ENCODE results near the gene TMEM151A. TPM values are rescaled to one million over a fixed set of nuclear protein-coding genes. Genes with fewer than 3 reads are reported as not detected.

TMEM151A gene
- total and polyA plus RNA-seq, 2 of the 4 experiments (the other 2 are of a cell fraction), result 0.03 TPM; not detected in 1

DNA sequence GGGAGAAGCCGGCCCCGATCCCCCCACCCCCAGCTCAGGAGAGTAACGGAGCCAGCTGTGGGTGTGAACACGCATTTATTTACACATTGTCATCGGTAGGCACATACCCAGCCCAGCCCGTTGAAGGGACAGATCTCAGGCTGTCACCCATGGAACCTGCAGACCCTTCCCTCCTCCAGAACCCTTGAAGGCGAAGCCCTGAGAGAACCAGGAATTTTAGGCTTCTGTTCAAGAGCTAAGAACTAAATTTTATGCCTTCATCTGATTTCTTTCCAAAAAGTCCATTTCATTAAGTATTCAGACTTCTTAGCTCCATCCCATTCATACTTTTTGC lies 53.6 kb downstream of the TMEM151A start:
- peak overlapping the region; percentile 87 for H3K14ac ChIP-seq (replicated peaks; ENCODE audit: low read depth, low read length)
- peaks cover 12% of the 10 kb centered on the region; the same call in 1 of the 2 replicates for H3K9me1 ChIP-seq (ENCODE audit: insufficient read depth, low read length)
- no peak overlapping the region for H3K18ac ChIP-seq (ENCODE audit: low read depth, low read length)
- H3K4me2 ChIP-seq (ENCODE audit: low read depth, low read length), result peak overlapping the region; percentile 57
- no peak for TF ChIP-seq MAFK (IDR thresholded peaks at IDR 0.05; ENCODE audit: low read depth, low read length)
- TF ChIP-seq, protein P1, sequence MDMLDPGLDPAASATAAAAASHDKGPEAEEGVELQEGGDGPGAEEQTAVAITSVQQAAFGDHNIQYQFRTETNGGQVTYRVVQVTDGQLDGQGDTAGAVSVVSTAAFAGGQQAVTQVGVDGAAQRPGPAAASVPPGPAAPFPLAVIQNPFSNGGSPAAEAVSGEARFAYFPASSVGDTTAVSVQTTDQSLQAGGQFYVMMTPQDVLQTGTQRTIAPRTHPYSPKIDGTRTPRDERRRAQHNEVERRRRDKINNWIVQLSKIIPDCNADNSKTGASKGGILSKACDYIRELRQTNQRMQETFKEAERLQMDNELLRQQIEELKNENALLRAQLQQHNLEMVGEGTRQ (IDR thresholded peaks at IDR 0.05; ENCODE audit: low read depth, low read length), result no peak
- H4K5ac ChIP-seq (ENCODE audit: low read depth, low read length), result peak overlapping the region; percentile 94
- peaks cover 12% of the 10 kb centered on the region for H3K4me1 ChIP-seq (ENCODE audit: control insufficient read depth, insufficient read depth, low read length)
- H2BK15ac ChIP-seq (ENCODE audit: low read depth, low read length), result no peak overlapping the region
- peak overlapping the region; percentile 54 for H3K4ac ChIP-seq (ENCODE audit: low read depth, low read length)
- 13% methylated on average over 3 of the region's 7 CpGs; no CpG with 5 or more reads in 1 of the 2 experiments for WGBS, 2 experiments (ENCODE audit: extremely low coverage in 2 of 2, insufficient read length in 1 of 2)
- no peaks in the 10 kb centered on the region for H3K27me3 ChIP-seq (ENCODE audit: control insufficient read depth, insufficient read depth, low read length)
- H2BK20ac ChIP-seq (ENCODE audit: low read depth, low read length), result no peak overlapping the region
- H4K91ac ChIP-seq (ENCODE audit: insufficient read depth, low read depth, low read length), result peak overlapping the region; percentile 48; the same call in 1 of the 2 replicates
- in situ Hi-C loops (cut with MboI; ENCODE audit: low sequenced_read_pairs) (no loop called here), dilution Hi-C loops (cut with HindIII; ENCODE audit: low sequenced_read_pairs, unreplicated experiment) (no loop called here), intact Hi-C loops (cut with micrococcal nuclease) (no loop called here)
- no TSS peak for BruUV-seq (replicated peaks)
- no peak overlapping the region for H2BK5ac ChIP-seq (ENCODE audit: low read depth, low read length, poor library complexity, severe bottlenecking)
- H4K20me1 ChIP-seq (ENCODE audit: insufficient read depth, low read length), result peaks cover 17% of the 10 kb centered on the region
- H4K8ac ChIP-seq (ENCODE audit: low read depth in 2 of 2, low read length in 2 of 2), result peak overlapping the region; percentile 75 to 98
- CTCF ChIA-PET, result interaction anchor here (0.7 to 1.8 kb wide), 3 partner anchors 9 to 34 kb away, joined by 4 to 6 read pairs (median 5); partner anchors contain the start of gene RIN1
- peak overlapping the region; percentile 60 for H3K27ac ChIP-seq (ENCODE audit: insufficient read depth, low read length)
- H3K79me1 ChIP-seq (ENCODE audit: low read depth in 1 of 2, low read length in 2 of 2), result peaks cover 28 to 59% of the 10 kb centered on the region in 2 experiments
- H2AK9ac ChIP-seq (replicated peaks; ENCODE audit: low read depth, low read length, poor library complexity), result peak overlapping the region; percentile 97
- H3K36me3 ChIP-seq (ENCODE audit: control insufficient read depth, insufficient read depth, low read length), result peaks cover 16% of the 10 kb centered on the region
- DNase-seq, result no peak
- POLR2A ChIA-PET (ENCODE audit: unreplicated experiment), result no interaction called here
- H3K4me3 ChIP-seq (ENCODE audit: insufficient read depth, low read depth, low read length), result peak overlapping the region; percentile 85
- peak overlapping the region; percentile 29; the same call in 1 of the 2 replicates for H2BK120ac ChIP-seq (ENCODE audit: low read depth, low read length)
- H2AFZ ChIP-seq (replicated peaks; ENCODE audit: low read length, poor library complexity), result peak overlapping the region; percentile 96
- H2AK5ac ChIP-seq (ENCODE audit: low read depth, low read length), result no peak overlapping the region
- peak overlapping the region; percentile 73 for H3K9ac ChIP-seq (ENCODE audit: low read depth, low read length)
- ATAC-seq (ENCODE audit: low read depth), result peak; percentile 0; the same call in 1 of the 2 replicates
- no peak overlapping the region for H3K56ac ChIP-seq (ENCODE audit: extremely low read depth, insufficient read depth, low read length)
- H3K9me3 ChIP-seq (ENCODE audit: control insufficient read depth, insufficient read depth, low read length), result no peaks in the 10 kb centered on the region
- H3K23ac ChIP-seq (ENCODE audit: low read depth, low read length), result 0 out of 2 replicates have a peak overlapping the region, but pooled peaks have one; percentile 14

Other genes starting within 250 kb of the TMEM151A start
- not detected in 2 replicates for gene GAL3ST3, start 242.7 kb upstream of the TMEM151A start, total RNA-seq (2012; rRNA removed)
- 0.19 TPM in 2 replicates for gene GAL3ST3, start 242.7 kb upstream of the TMEM151A start, polyA plus RNA-seq (2012; rRNA removed)
- 120 and 164 TPM in 2 replicates for gene SF3B2, start 239.5 kb upstream of the TMEM151A start, total RNA-seq (2012; rRNA removed)
- gene SF3B2, start 239.5 kb upstream of the TMEM151A start, polyA plus RNA-seq (2012; rRNA removed), result 110 and 122 TPM in 2 replicates
- 7.3 and 8.6 TPM in 2 replicates for gene PACS1, start 221.6 kb upstream of the TMEM151A start, total RNA-seq (2012; rRNA removed)
- 29.0 and 32.0 TPM in 2 replicates for gene PACS1, start 221.6 kb upstream of the TMEM151A start, polyA plus RNA-seq (2012; rRNA removed)
- gene KLC2, start 34.2 kb upstream of the TMEM151A start, total RNA-seq (2012; rRNA removed), result 6.9 and 7.9 TPM in 2 replicates
- 22.0 and 26.4 TPM in 2 replicates for gene KLC2, start 34.2 kb upstream of the TMEM151A start, polyA plus RNA-seq (2012; rRNA removed)
- gene RAB1B, start 23.3 kb upstream of the TMEM151A start, total RNA-seq (2012; rRNA removed), result 76.9 and 83.7 TPM in 2 replicates
- 248 and 296 TPM in 2 replicates for gene RAB1B, start 23.3 kb upstream of the TMEM151A start, polyA plus RNA-seq (2012; rRNA removed)
- gene CNIH2, start 13.7 kb upstream of the TMEM151A start, total RNA-seq (2012; rRNA removed), result 0.54 and 0.83 TPM in 2 replicates
- gene CNIH2, start 13.7 kb upstream of the TMEM151A start, polyA plus RNA-seq (2012; rRNA removed), result 3.4 and 5.2 TPM in 2 replicates
- 128 and 134 TPM in 2 replicates for gene YIF1A, start 2.8 kb upstream of the TMEM151A start, total RNA-seq (2012; rRNA removed)
- 207 and 219 TPM in 2 replicates for gene YIF1A, start 2.8 kb upstream of the TMEM151A start, polyA plus RNA-seq (2012; rRNA removed)
- gene CD248, start 25.1 kb downstream of the TMEM151A start, total RNA-seq (2012; rRNA removed), result 19.5 and 25.6 TPM in 2 replicates
- gene CD248, start 25.1 kb downstream of the TMEM151A start, polyA plus RNA-seq (2012; rRNA removed), result 209 and 223 TPM in 2 replicates
- 9.9 and 10.6 TPM in 2 replicates for gene RIN1, start 44.5 kb downstream of the TMEM151A start, total RNA-seq (2012; rRNA removed)
- gene RIN1, start 44.5 kb downstream of the TMEM151A start, polyA plus RNA-seq (2012; rRNA removed), result 20.8 and 27.1 TPM in 2 replicates
- 57.9 and 67.2 TPM in 2 replicates for gene BRMS1, start 53.2 kb downstream of the TMEM151A start, total RNA-seq (2012; rRNA removed)
- 48.3 and 51.9 TPM in 2 replicates for gene BRMS1, start 53.2 kb downstream of the TMEM151A start, polyA plus RNA-seq (2012; rRNA removed)
- gene B4GAT1, start 55.7 kb downstream of the TMEM151A start, total RNA-seq (2012; rRNA removed), result 10.6 and 13.9 TPM in 2 replicates
- 18.4 and 20.5 TPM in 2 replicates for gene B4GAT1, start 55.7 kb downstream of the TMEM151A start, polyA plus RNA-seq (2012; rRNA removed)
- gene SLC29A2, start 79.9 kb downstream of the TMEM151A start, total RNA-seq (2012; rRNA removed), result under 0.01 TPM in 2 replicates
- gene SLC29A2, start 79.9 kb downstream of the TMEM151A start, polyA plus RNA-seq (2012; rRNA removed), result 0.87 and 1.2 TPM in 2 replicates
- under 0.01 TPM in 1 of 2 replicates, not detected in the other for gene NPAS4, start 129.1 kb downstream of the TMEM151A start, total RNA-seq (2012; rRNA removed)
- gene NPAS4, start 129.1 kb downstream of the TMEM151A start, polyA plus RNA-seq (2012; rRNA removed), result 0.77 and 0.89 TPM in 2 replicates
- gene MRPL11, start 147.0 kb downstream of the TMEM151A start, total RNA-seq (2012; rRNA removed), result 39.2 and 45.5 TPM in 2 replicates
- 45.6 and 46.6 TPM in 2 replicates for gene MRPL11, start 147.0 kb downstream of the TMEM151A start, polyA plus RNA-seq (2012; rRNA removed)
- gene PELI3, start 175.0 kb downstream of the TMEM151A start, total RNA-seq (2012; rRNA removed), result 3.9 and 5.0 TPM in 2 replicates
- 6.3 and 6.5 TPM in 2 replicates for gene PELI3, start 175.0 kb downstream of the TMEM151A start, polyA plus RNA-seq (2012; rRNA removed)
- 51.8 and 52.8 TPM in 2 replicates for gene DPP3, start 188.5 kb downstream of the TMEM151A start, total RNA-seq (2012; rRNA removed)
- 66.3 and 90.3 TPM in 2 replicates for gene DPP3, start 188.5 kb downstream of the TMEM151A start, polyA plus RNA-seq (2012; rRNA removed)
- gene BBS1, start 218.7 kb downstream of the TMEM151A start, total RNA-seq (2012; rRNA removed), result 13.9 and 16.5 TPM in 2 replicates
- gene BBS1, start 218.7 kb downstream of the TMEM151A start, polyA plus RNA-seq (2012; rRNA removed), result 17.3 and 20.6 TPM in 2 replicates

All from IMR-90 (cell line).